K562 (cell line): ENCODE measurements around the gene CD300C. TPM values are rescaled to one million over a fixed set of nuclear protein-coding genes. Genes with fewer than 3 reads are reported as not detected.

Source experiments
- ATAC-seq: fragments of 200-7000 bp; cut with Tn5 transposase; 3 replicates; pipeline ENCODE4 v1.9.1; 2020; ENCODE audit warnings: moderate library complexity
- BruUV-seq: library from RNA; stranded (reverse); fragments of 400-500 nt; replicated peaks from 2 replicates; lab custom pipeline; 2021; lab: Mats Ljungman, UMichigan
- CTCF ChIA-PET: fragments of 300-600 bp; formaldehyde crosslinking; extraction: SDS; loops from one replicate; lab custom pipeline; 2021; ENCODE audit warnings: low intra/inter-chr PET ratio; lab: Yijun Ruan, JAX
- POLR2A ChIA-PET: fragments of 300-600, 350-650 bp; sonication (Branson Sonifier 250); formaldehyde crosslinking; extraction: SDS; loops from one replicate; lab custom pipeline; 2021; ENCODE audit warnings: antibody characterized with exemption, inconsistent platforms; lab: Yijun Ruan, JAX
- DNase-seq, 4 experiments: peaks; one replicate each; pipeline versions ENCODE4 v3.0.0 to v3.0.0-alpha.2; 2011 to 2018; ENCODE audit warnings: low spot score in 3 of 4, mixed read lengths in 3 of 4; ENCODE audit errors: extremely low read depth in 1 of 4
- FAIRE-seq: peaks from 2 replicates; lab custom pipeline; 2011; peaks lifted over from hg19 to GRCh38; lab: Jason Lieb, UNC
- H2AFZ ChIP-seq: 2 replicates; pipeline ENCODE4 v1.6.0; 2011; ENCODE audit warnings: low read depth, low read length, control low read depth, inconsistent platforms
- H3K27ac ChIP-seq: fragments of 200-600 bp; 3 replicates; pipeline ENCODE4 v1.8.0; 2011; ENCODE audit warnings: low read depth, mild to moderate bottlenecking, control low read depth, inconsistent platforms, low read length, moderate library complexity, mixed read lengths; ENCODE audit errors: extremely low read depth
- H3K27me3 ChIP-seq, 2 experiments: fragments of 300-600 bp in 1 of 2; 2 replicates in 1 of 2; 3 replicates in 1 of 2; pipeline versions ENCODE4 v1.6.0 to v1.8.0; 2011; ENCODE audit warnings: inconsistent platforms in 2 of 2, low read length in 2 of 2, mild to moderate bottlenecking in 1 of 2, mixed read lengths in 1 of 2, moderate library complexity in 1 of 2; ENCODE audit not compliant: control insufficient read depth in 2 of 2, insufficient read depth in 2 of 2
- H3K36me3 ChIP-seq: fragments of 300-600 bp; 3 replicates; pipeline ENCODE4 v1.8.0; 2011; ENCODE audit warnings: mild to moderate bottlenecking, low read length, inconsistent platforms; ENCODE audit not compliant: control insufficient read depth, insufficient read depth
- H3K4me1 ChIP-seq, 2 experiments: fragments of 200-600 bp in 1 of 2; replicated peaks in 1 of 2; 2 replicates in 1 of 2; 3 replicates in 1 of 2; pipeline versions ENCODE4 v1.5.1 to v1.8.0; 2011; ENCODE audit warnings: inconsistent platforms in 2 of 2, low read length in 2 of 2, mild to moderate bottlenecking in 1 of 2, mixed read lengths in 1 of 2, moderate library complexity in 1 of 2; ENCODE audit not compliant: control insufficient read depth in 2 of 2, insufficient read depth in 2 of 2
- H3K4me2 ChIP-seq: 2 replicates; pipeline ENCODE4 v1.6.1; 2011; ENCODE audit warnings: low read length, control low read depth, inconsistent platforms, mixed read lengths; ENCODE audit not compliant: insufficient read depth
- H3K4me3 ChIP-seq: fragments of 200-600 bp; sonication (generic), shearing (Covaris generic); 2 replicates; pipeline ENCODE4 v1.5.1; 2016; ENCODE audit warnings: control low read depth, inconsistent platforms
- H3K79me2 ChIP-seq: fragments of 200-600 bp; 3 replicates; pipeline ENCODE4 v1.8.0; 2011; ENCODE audit warnings: low read length, inconsistent platforms; ENCODE audit not compliant: control insufficient read depth, insufficient read depth
- H3K9ac ChIP-seq, 2 experiments: 2 replicates each; pipeline versions ENCODE4 v1.6.0 to v1.6.1; 2011; ENCODE audit warnings: low read depth in 2 of 2, low read length in 2 of 2, control low read depth in 1 of 2, inconsistent platforms in 1 of 2, mild to moderate bottlenecking in 1 of 2, mixed read lengths in 1 of 2; ENCODE audit not compliant: insufficient read depth in 1 of 2
- H3K9me1 ChIP-seq: one replicate; pipeline ENCODE4 v1.6.0; 2011; ENCODE audit warnings: inconsistent platforms, mild to moderate bottlenecking, low read length, moderate library complexity; ENCODE audit not compliant: control insufficient read depth, insufficient read depth
- H3K9me3 ChIP-seq: replicated peaks from 2 replicates; pipeline ENCODE4 v1.5.1; 2011; ENCODE audit warnings: low read depth, low read length, inconsistent platforms; ENCODE audit not compliant: control insufficient read depth, insufficient read depth
- H4K20me1 ChIP-seq: replicated peaks from 2 replicates; pipeline ENCODE4 v1.6.1; 2011; ENCODE audit warnings: low read length, inconsistent platforms, mixed read lengths; ENCODE audit not compliant: control insufficient read depth, insufficient read depth
- BRD4 ChIP-seq: fragments of 200-600 bp; sonication (generic); IDR thresholded peaks from 2 replicates; pipeline ENCODE4 v1.6.1; 2017; ENCODE audit warnings: inconsistent platforms
- CREBBP ChIP-seq: IDR thresholded peaks from one replicate; pipeline ENCODE4 v1.6.1; 2012; ENCODE audit warnings: low read depth, mild to moderate bottlenecking, control low read depth, inconsistent platforms, low read length
- CSDE1 ChIP-seq, 2 experiments: fragments of 450-650 bp; IDR thresholded peaks; 2 replicates each; pipeline ENCODE4 v1.6.1; 2016; ENCODE audit warnings: mild to moderate bottlenecking in 1 of 2
- ESRRA ChIP-seq: fragments of 450-650 bp; IDR thresholded peaks from 2 replicates; pipeline ENCODE4 v1.6.1; 2014; ENCODE audit warnings: low read depth, mild to moderate bottlenecking, moderate library complexity, borderline replicate concordance
- GATA2 ChIP-seq: sonication (generic); formaldehyde crosslinking; IDR thresholded peaks from 2 replicates; pipeline ENCODE4 v1.4.0; 2020; ENCODE audit warnings: mild to moderate bottlenecking, missing genetic modification reagents
- MYNN ChIP-seq, 2 experiments: sonication (generic); formaldehyde crosslinking in 1 of 2; IDR thresholded peaks; 2 replicates each; pipeline versions ENCODE4 v1.5.0 to v1.6.1; 2016 to 2020; ENCODE audit warnings: antibody characterized with exemption in 1 of 2, missing genetic modification reagents in 1 of 2
- POLR3A ChIP-seq: IDR thresholded peaks from 2 replicates; pipeline ENCODE4 v1.6.1; 2011; ENCODE audit warnings: borderline replicate concordance, mild to moderate bottlenecking, moderate library complexity; ENCODE audit not compliant: insufficient read length, insufficient read depth; ENCODE audit errors: extremely low read depth
- PYGO2 ChIP-seq: fragments of 450-650 bp; IDR thresholded peaks from 2 replicates; pipeline ENCODE4 v1.6.1; 2016; ENCODE audit warnings: mild to moderate bottlenecking, missing genetic modification characterization, moderate library complexity, missing compliant biosample characterization
- SMARCB1 ChIP-seq: IDR thresholded peaks from 2 replicates; pipeline ENCODE4 v1.6.1; 2011; ENCODE audit warnings: improper control_type of control experiment, low read depth; ENCODE audit not compliant: insufficient read length
- ZNF316 ChIP-seq: fragments of 450-650 bp; IDR thresholded peaks from 2 replicates; pipeline ENCODE4 v1.6.1; 2016
- ZNF436 ChIP-seq: fragments of 250-450, 450-650 bp; sonication (Bioruptor Pico); formaldehyde crosslinking; IDR thresholded peaks from 2 replicates; pipeline ENCODE4 v1.7.0; 2020; ENCODE audit warnings: mild to moderate bottlenecking
- ZNF696 ChIP-seq: fragments of 250-450 bp; sonication (Bioruptor Pico); conservative IDR thresholded peaks from 2 replicates; pipeline ENCODE4 v1.4.0; 2020; ENCODE audit warnings: mild to moderate bottlenecking, moderate library complexity
- WGBS: fragments of 100-300 bp; shearing (Covaris generic); methylation state at CpG from one replicate; pipeline ENCODE4 v1.1.6; 2016; ENCODE audit warnings: low coverage, mixed read lengths; ENCODE audit not compliant: insufficient coverage; ENCODE audit errors: missing lambda C conversion rate; 5-methylcytosine and 5-hydroxymethylcytosine counted together
- in situ Hi-C: fragments of 300-500 bp; cut with MboI; formaldehyde crosslinking; loops from 4 replicates; pipeline ENCODE4 v1.15.0; 2018; ENCODE audit warnings: inconsistent platforms, mixed read lengths
- intact Hi-C: fragments of 100-400 bp; cut with micrococcal nuclease; formaldehyde crosslinking; loops from 2 replicates; pipeline ENCODE4 v1.14.2; 2022
- polyA plus RNA-seq, 8 experiments: library from polyadenylated mRNA; depleted of rRNA in 4 of 8; stranded (reverse) in 5 of 8; unstranded in 3 of 8; fragments of >200 nt; fragmentation: Nextera tagmentation in 2 of 8; fragmentation: Illumina TruSeq in 1 of 8; extraction: Ambion mirVana in 2 of 8; extraction: Trizol in 1 of 8; gene quantifications; 2 replicates each; pipeline versions ENCODE4 v1.2.1 to v1.2.3, GENCODE V29; 2011 to 2014; ENCODE audit warnings: inconsistent platforms in 1 of 8, missing spikeins in 1 of 8
- total RNA-seq, 7 experiments: library from RNA; depleted of rRNA in 6 of 7; stranded (reverse); fragments of >200 nt in 6 of 7; fragmentation: Illumina TruSeq in 2 of 7; extraction: Trizol in 2 of 7; gene quantifications; 2 replicates each; pipeline versions ENCODE4 v1.2.1 to v1.2.3, GENCODE V29; 2011 to 2021; ENCODE audit warnings: low replicate concordance in 1 of 7
- TF ChIP-seq, protein P1 (sequence below): fragments of 250-450 bp; sonication (Bioruptor Pico); IDR thresholded peaks from 2 replicates; pipeline ENCODE4 v1.5.0; 2021; ENCODE audit warnings: mild to moderate bottlenecking, borderline replicate concordance
- TF ChIP-seq, protein P2 (sequence below): fragments of 450-650 bp; formaldehyde crosslinking; IDR thresholded peaks from 2 replicates; pipeline ENCODE4 v1.4.0; 2020; ENCODE audit warnings: mild to moderate bottlenecking, moderate library complexity
- TF ChIP-seq, protein P3 (sequence below): sonication (generic); formaldehyde crosslinking; IDR thresholded peaks from 2 replicates; pipeline ENCODE4 v1.8.0; 2023; ENCODE audit warnings: mild to moderate bottlenecking, missing genetic modification reagents

The CD300C gene
- total and polyA plus RNA-seq, 9 of the 15 experiments (the other 6 are each of a cell fraction or from before 2014, with no cell fraction given) = 0.04 to 0.16 (median 0.07) TPM; not detected in 6

DNA sequence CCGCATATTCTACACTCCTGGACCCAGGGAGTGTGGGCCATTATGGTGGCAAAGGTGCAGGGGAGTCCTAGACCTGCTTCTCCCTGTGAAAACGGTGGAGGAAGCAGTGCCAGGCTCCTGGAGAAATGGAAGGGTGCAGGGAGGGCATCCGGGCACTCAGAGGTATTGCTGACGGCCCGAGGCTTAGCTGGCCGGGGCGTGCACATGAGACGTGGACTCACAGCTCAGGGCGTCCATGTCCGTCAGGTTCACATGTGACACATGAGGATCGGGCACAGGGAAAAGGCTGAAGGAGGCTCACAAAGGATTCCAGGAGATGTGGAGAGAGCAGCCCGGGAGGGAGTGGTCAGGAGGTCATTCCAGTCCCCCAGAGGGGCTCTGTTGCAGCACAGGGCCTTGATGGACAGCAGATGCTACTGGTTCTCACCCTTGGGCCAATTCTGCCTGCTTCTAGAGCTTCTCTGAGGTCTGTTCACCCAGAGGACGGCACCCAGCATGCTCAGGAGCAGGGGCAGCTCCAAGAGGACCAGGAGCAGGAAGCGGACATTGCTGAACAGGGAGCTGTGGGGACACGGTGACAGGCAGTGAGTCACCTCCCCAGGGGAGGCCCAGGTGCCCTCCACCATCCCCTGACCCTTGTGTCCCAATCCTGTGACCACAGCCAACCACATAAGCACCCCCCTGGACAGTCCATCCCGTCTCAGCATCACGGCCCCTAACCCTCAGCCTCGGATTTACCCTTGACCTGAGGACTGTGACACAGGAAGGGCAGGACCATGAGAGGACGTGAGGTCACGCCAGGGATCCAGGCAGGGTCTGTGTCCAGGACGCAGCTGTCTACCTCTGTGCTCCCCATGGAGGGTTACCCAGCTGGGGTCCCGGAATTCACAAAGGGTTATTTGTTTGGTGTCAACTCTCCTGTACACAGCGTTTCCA lies 4.5 kb downstream of the CD300C start (continued):
- TF ChIP-seq, protein P1, sequence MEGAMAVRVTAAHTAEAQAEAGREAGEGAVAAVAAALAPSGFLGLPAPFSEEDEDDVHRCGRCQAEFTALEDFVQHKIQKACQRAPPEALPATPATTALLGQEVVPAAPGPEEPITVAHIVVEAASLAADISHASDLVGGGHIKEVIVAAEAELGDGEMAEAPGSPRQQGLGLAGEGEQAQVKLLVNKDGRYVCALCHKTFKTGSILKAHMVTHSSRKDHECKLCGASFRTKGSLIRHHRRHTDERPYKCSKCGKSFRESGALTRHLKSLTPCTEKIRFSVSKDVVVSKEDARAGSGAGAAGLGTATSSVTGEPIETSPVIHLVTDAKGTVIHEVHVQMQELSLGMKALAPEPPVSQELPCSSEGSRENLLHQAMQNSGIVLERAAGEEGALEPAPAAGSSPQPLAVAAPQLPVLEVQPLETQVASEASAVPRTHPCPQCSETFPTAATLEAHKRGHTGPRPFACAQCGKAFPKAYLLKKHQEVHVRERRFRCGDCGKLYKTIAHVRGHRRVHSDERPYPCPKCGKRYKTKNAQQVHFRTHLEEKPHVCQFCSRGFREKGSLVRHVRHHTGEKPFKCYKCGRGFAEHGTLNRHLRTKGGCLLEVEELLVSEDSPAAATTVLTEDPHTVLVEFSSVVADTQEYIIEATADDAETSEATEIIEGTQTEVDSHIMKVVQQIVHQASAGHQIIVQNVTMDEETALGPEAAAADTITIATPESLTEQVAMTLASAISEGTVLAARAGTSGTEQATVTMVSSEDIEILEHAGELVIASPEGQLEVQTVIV = no peak
- TF ChIP-seq CSDE1 (IDR thresholded peaks at IDR 0.05) (no peak), POLR3A (no peak), PYGO2 (tag) (no peak)

DNA sequence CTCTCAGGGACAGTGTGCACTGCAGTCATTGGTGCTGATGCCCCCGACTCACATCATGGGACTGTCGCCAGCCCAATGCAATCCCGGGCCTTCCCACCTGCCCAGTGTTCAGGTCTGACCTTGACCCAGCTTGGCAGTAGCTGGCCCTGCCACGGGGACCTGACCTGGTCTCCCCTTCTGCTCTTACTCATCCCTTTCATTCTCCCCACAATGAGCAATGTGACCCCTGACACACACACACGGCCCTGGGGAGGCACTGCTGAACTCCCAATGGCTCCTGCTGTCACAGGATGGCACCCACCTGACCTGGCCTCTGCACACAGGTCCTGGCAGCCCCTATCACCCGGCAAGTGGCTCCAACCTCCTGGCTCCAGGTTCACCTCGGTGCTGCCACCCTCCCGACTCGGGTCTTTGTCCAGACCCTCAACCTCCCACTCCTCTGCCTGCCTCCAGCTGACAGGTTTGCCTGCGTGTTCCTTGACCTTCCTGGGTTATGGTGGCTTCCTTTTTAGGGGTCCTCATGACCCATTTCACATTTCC lies 6.6 kb downstream of the CD300C start:
- no peaks in the 10 kb centered on the region for H3K36me3 ChIP-seq
- no peaks in the 10 kb centered on the region for H3K79me2 ChIP-seq
- no peak for DNase-seq
- no peak overlapping the region for H3K4me3 ChIP-seq
- H4K20me1 ChIP-seq = no peaks in the 10 kb centered on the region; the same call in 1 of the 2 replicates
- intact Hi-C loops (no loop called here), in situ Hi-C loops (no loop called here)
- H2AFZ ChIP-seq = no peak overlapping the region
- ChIA-PET CTCF (no interaction called here), POLR2A (interaction anchor here (0.5 kb wide), 1 partner anchor 203 kb away, joined by 3 read pairs; no protein-coding TSS in a partner anchor)
- H3K27ac ChIP-seq = no peak overlapping the region
- H3K4me2 ChIP-seq = no peak overlapping the region
- H3K9ac ChIP-seq = no peak overlapping the region
- no peaks in the 10 kb centered on the region for H3K4me1 ChIP-seq
- FAIRE-seq = no peak
- no TSS peak for BruUV-seq
- no peaks in the 10 kb centered on the region for H3K9me1 ChIP-seq
- WGBS = 0% methylated on average over 10 of the region's 10 CpGs
- peaks cover 0 to 55% of the 10 kb centered on the region in 2 experiments; a peak in 3 of 5 replicates for H3K27me3 ChIP-seq
- no peak for ATAC-seq
- H3K9me3 ChIP-seq = no peaks in the 10 kb centered on the region
- TF ChIP-seq ZNF316 (no peak), GATA2 (CRISPR knock-in tag) (no peak), SMARCB1 (no peak), ZNF436 (CRISPR knock-in tag) (no peak), ESRRA (no peak), MYNN (IDR thresholded peaks at IDR 0.05) (no peak), MYNN (CRISPR knock-in tag; IDR thresholded peaks at IDR 0.05) (no peak), ZNF696 (CRISPR knock-in tag) (no peak), CREBBP (no peak), BRD4 (no peak)
- TF ChIP-seq, protein P2, sequence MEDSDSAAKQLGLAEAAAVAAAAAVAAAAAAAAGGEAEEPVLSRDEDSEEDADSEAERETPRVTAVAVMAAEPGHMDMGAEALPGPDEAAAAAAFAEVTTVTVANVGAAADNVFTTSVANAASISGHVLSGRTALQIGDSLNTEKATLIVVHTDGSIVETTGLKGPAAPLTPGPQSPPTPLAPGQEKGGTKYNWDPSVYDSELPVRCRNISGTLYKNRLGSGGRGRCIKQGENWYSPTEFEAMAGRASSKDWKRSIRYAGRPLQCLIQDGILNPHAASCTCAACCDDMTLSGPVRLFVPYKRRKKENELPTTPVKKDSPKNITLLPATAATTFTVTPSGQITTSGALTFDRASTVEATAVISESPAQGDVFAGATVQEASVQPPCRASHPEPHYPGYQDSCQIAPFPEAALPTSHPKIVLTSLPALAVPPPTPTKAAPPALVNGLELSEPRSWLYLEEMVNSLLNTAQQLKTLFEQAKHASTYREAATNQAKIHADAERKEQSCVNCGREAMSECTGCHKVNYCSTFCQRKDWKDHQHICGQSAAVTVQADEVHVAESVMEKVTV (CRISPR knock-in tag) = no peak
- TF ChIP-seq, protein P3, sequence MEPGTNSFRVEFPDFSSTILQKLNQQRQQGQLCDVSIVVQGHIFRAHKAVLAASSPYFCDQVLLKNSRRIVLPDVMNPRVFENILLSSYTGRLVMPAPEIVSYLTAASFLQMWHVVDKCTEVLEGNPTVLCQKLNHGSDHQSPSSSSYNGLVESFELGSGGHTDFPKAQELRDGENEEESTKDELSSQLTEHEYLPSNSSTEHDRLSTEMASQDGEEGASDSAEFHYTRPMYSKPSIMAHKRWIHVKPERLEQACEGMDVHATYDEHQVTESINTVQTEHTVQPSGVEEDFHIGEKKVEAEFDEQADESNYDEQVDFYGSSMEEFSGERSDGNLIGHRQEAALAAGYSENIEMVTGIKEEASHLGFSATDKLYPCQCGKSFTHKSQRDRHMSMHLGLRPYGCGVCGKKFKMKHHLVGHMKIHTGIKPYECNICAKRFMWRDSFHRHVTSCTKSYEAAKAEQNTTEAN (CRISPR knock-in tag) = no peak
